H1 (cell line): ENCODE results near the gene RPS15. TPM values are rescaled to one million over a fixed set of nuclear protein-coding genes. Genes with fewer than 3 reads are reported as not detected.

Experiments used
- CTCF ChIA-PET: fragments of 300-600 bp; sonication (Branson Sonifier 250); formaldehyde crosslinking; loops from one replicate; lab custom pipeline; 2021; ENCODE audit not compliant: partially characterized antibody; lab: Charles Lee
- POLR2A ChIA-PET: fragments of 300-600 bp; sonication (Branson Sonifier 250); formaldehyde crosslinking; loops from one replicate; lab custom pipeline; 2021; ENCODE audit warnings: inconsistent platforms; ENCODE audit not compliant: partially characterized antibody; lab: Charles Lee
- DNase-seq, 2 experiments: peaks; one replicate each; pipeline versions ENCODE4 v3.0.0 to v3.0.0-alpha.2; 2010 to 2022; ENCODE audit warnings: low spot score in 2 of 2, low read depth in 1 of 2, mixed read lengths in 1 of 2
- FAIRE-seq: peaks from 2 replicates; lab custom pipeline; 2011; peaks lifted over from hg19 to GRCh38; lab: Jason Lieb, UNC
- H2AFZ ChIP-seq: 2 replicates; pipeline ENCODE4 v1.8.1; 2012; ENCODE audit warnings: low read length, inconsistent platforms
- H2AK5ac ChIP-seq: 2 replicates; pipeline ENCODE4 v1.6.1; 2013; ENCODE audit warnings: low read depth, low read length
- H2BK120ac ChIP-seq: replicated peaks from 2 replicates; pipeline ENCODE3; 2013; ENCODE audit warnings: low read depth, low read length, inconsistent platforms
- H2BK12ac ChIP-seq: 2 replicates; pipeline ENCODE4 v1.6.1; 2013; ENCODE audit warnings: low read depth, low read length
- H2BK15ac ChIP-seq: 2 replicates; pipeline ENCODE4 v1.6.1; 2013; ENCODE audit warnings: low read length
- H2BK20ac ChIP-seq: 2 replicates; pipeline ENCODE4 v1.6.1; 2013; ENCODE audit warnings: low read length
- H2BK5ac ChIP-seq: 2 replicates; pipeline ENCODE4 v1.6.1; 2013; ENCODE audit warnings: low read depth, low read length
- H3K14ac ChIP-seq: 2 replicates; pipeline ENCODE4 v1.6.1; 2013; ENCODE audit warnings: inconsistent platforms; ENCODE audit not compliant: insufficient read length
- H3K18ac ChIP-seq: 2 replicates; pipeline ENCODE4 v1.6.1; 2013; ENCODE audit warnings: low read length; ENCODE audit errors: extremely low read depth
- H3K23ac ChIP-seq: 2 replicates; pipeline ENCODE4 v1.6.1; 2013; ENCODE audit warnings: inconsistent platforms; ENCODE audit not compliant: insufficient read length
- H3K23me2 ChIP-seq: 2 replicates; pipeline ENCODE4 v1.6.1; 2013; ENCODE audit warnings: low read depth, low read length
- H3K27ac ChIP-seq: 2 replicates; pipeline ENCODE4 v1.6.1; 2011; ENCODE audit warnings: low read depth, low read length, inconsistent platforms
- H3K27me3 ChIP-seq, 4 experiments: replicated peaks in 1 of 4; 1 replicate in 1 of 4; 2 replicates in 3 of 4; pipeline versions ENCODE4 v1.6.1 to v1.8.1; 2011 to 2013; ENCODE audit warnings: low read length in 3 of 4, mild to moderate bottlenecking in 3 of 4, inconsistent platforms in 2 of 4, mixed read lengths in 2 of 4, moderate library complexity in 1 of 4; ENCODE audit not compliant: control insufficient read depth in 3 of 4, insufficient read depth in 3 of 4; ENCODE audit errors: extremely low read depth in 1 of 4
- H3K36me3 ChIP-seq, 4 experiments: 2 replicates each; pipeline versions ENCODE4 v1.6.1 to v1.8.1; 2011 to 2013; ENCODE audit warnings: mild to moderate bottlenecking in 4 of 4, low read length in 3 of 4, moderate library complexity in 2 of 4, control low read depth in 1 of 4, inconsistent platforms in 1 of 4; ENCODE audit not compliant: insufficient read depth in 4 of 4, control insufficient read depth in 2 of 4
- H3K4ac ChIP-seq: replicated peaks from 2 replicates; pipeline ENCODE3; 2013; ENCODE audit warnings: low read length, low read depth, mixed read lengths, inconsistent platforms; ENCODE audit not compliant: insufficient read length
- H3K4me1 ChIP-seq, 4 experiments: replicated peaks in 1 of 4; 1 replicate in 1 of 4; 2 replicates in 3 of 4; pipeline versions ENCODE4 v1.6.1 to v1.8.1; 2011 to 2013; ENCODE audit warnings: low read length in 3 of 4, inconsistent platforms in 2 of 4, mixed read lengths in 1 of 4; ENCODE audit not compliant: insufficient read depth in 4 of 4, control insufficient read depth in 3 of 4
- H3K4me2 ChIP-seq, 2 experiments: 2 replicates each; pipeline versions ENCODE4 v1.6.1 to v1.8.1; 2011 to 2013; ENCODE audit warnings: low read depth in 2 of 2, low read length in 2 of 2, control low read depth in 1 of 2, inconsistent platforms in 1 of 2, mild to moderate bottlenecking in 1 of 2; ENCODE audit not compliant: insufficient read depth in 1 of 2
- H3K4me3 ChIP-seq, 4 experiments: fragments of 200-600, 300-600 bp in 1 of 4; sonication (generic), shearing (Covaris generic), sonication (Bioruptor Twin) in 1 of 4; 2 replicates each; pipeline versions ENCODE4 v1.5.1 to v1.8.1; 2011 to 2016; ENCODE audit warnings: low read length in 4 of 4, low read depth in 3 of 4, control low read depth in 2 of 4, inconsistent platforms in 2 of 4, mild to moderate bottlenecking in 2 of 4, mixed read lengths in 1 of 4, moderate library complexity in 1 of 4; ENCODE audit not compliant: insufficient read depth in 2 of 4; ENCODE audit errors: extremely low read depth in 1 of 4
- H3K56ac ChIP-seq: replicated peaks from 2 replicates; pipeline ENCODE3; 2013; ENCODE audit warnings: low read depth, mild to moderate bottlenecking, mixed read lengths, low read length, inconsistent platforms; ENCODE audit not compliant: insufficient read length
- H3K79me1 ChIP-seq: 2 replicates; pipeline ENCODE4 v1.6.1; 2013; ENCODE audit warnings: low read depth, low read length, control low read depth
- H3K79me2 ChIP-seq, 2 experiments: 2 replicates each; pipeline versions ENCODE4 v1.6.1 to v1.8.1; 2012 to 2013; ENCODE audit warnings: low read length in 2 of 2, mild to moderate bottlenecking in 2 of 2, inconsistent platforms in 1 of 2; ENCODE audit not compliant: insufficient read depth in 2 of 2, control insufficient read depth in 1 of 2
- H3K9ac ChIP-seq, 4 experiments: replicated peaks in 1 of 4; 1 replicate in 1 of 4; 2 replicates in 3 of 4; pipeline versions ENCODE4 v1.6.1 to v1.8.1; 2011 to 2013; ENCODE audit warnings: low read depth in 3 of 4, low read length in 3 of 4, control low read depth in 2 of 4, mild to moderate bottlenecking in 2 of 4, moderate library complexity in 2 of 4, inconsistent platforms in 1 of 4; ENCODE audit errors: extremely low read depth in 1 of 4
- H3K9me3 ChIP-seq, 2 experiments: 2 replicates each; pipeline versions ENCODE4 v1.6.1 to v1.8.1; 2012 to 2013; ENCODE audit warnings: mild to moderate bottlenecking in 2 of 2, moderate library complexity in 2 of 2, control low read depth in 1 of 2, inconsistent platforms in 1 of 2, low read depth in 1 of 2, low read length in 1 of 2, mixed read lengths in 1 of 2; ENCODE audit not compliant: insufficient read depth in 2 of 2
- H4K20me1 ChIP-seq, 2 experiments: replicated peaks in 1 of 2; 2 replicates each; pipeline versions ENCODE3 to v1.8.1; 2011 to 2013; ENCODE audit warnings: inconsistent platforms in 2 of 2, low read length in 2 of 2, mild to moderate bottlenecking in 1 of 2; ENCODE audit not compliant: insufficient read depth in 2 of 2, control insufficient read depth in 1 of 2
- H4K5ac ChIP-seq: 2 replicates; pipeline ENCODE4 v1.6.1; 2013; ENCODE audit warnings: low read length, low read depth, mixed read lengths, inconsistent platforms; ENCODE audit not compliant: insufficient read length
- H4K8ac ChIP-seq: 2 replicates; pipeline ENCODE4 v1.8.0; 2013; ENCODE audit warnings: mild to moderate bottlenecking, moderate library complexity, low read length, inconsistent platforms; ENCODE audit not compliant: insufficient read depth; ENCODE audit errors: extremely low read depth
- H4K91ac ChIP-seq: replicated peaks from 2 replicates; pipeline ENCODE3; 2013; ENCODE audit warnings: low read length, mixed read lengths, inconsistent platforms; ENCODE audit not compliant: insufficient read length
- POLR2A ChIP-seq, 2 experiments: IDR thresholded peaks; 1 replicate in 1 of 2; 2 replicates in 1 of 2; pipeline ENCODE4 v1.6.1; 2011; ENCODE audit warnings: low read depth in 2 of 2, low read length in 2 of 2, mild to moderate bottlenecking in 2 of 2; ENCODE audit errors: control extremely low read depth in 1 of 2
- WGBS, 2 experiments: shearing (Covaris generic) in 1 of 2; methylation state at CpG; one replicate each; pipeline versions ENCODE4 v1.1.6 to v1.1.7; 2013 to 2015; ENCODE audit warnings: low lambda C conversion rate in 2 of 2, mixed read lengths in 2 of 2, inconsistent platforms in 1 of 2, low coverage in 1 of 2, missing lambda C conversion rate in 1 of 2; ENCODE audit not compliant: insufficient replicate concordance in 2 of 2, insufficient coverage in 1 of 2, insufficient read length in 1 of 2; ENCODE audit errors: extremely low coverage in 1 of 2, missing lambda C conversion rate in 1 of 2; 5-methylcytosine and 5-hydroxymethylcytosine counted together
- polyA plus RNA-seq, 7 experiments: library from polyadenylated mRNA; depleted of rRNA in 3 of 7; stranded (reverse) in 5 of 7; unstranded in 2 of 7; fragments of >200 nt in 5 of 7; fragments of 200-250 nt in 2 of 7; gene quantifications; 1 replicate in 5 of 7; 2 replicates in 1 of 7; 4 replicates in 1 of 7; pipeline versions ENCODE4 v1.2.1 to v1.2.3, GENCODE V29; 2011 to 2013; ENCODE audit warnings: missing spikeins in 2 of 7, mixed read lengths in 2 of 7
- total RNA-seq: library from RNA; stranded (reverse); fragmentation: NEBNext Ultra II Directional; extraction: Animal tissue kit (Norgen Biotek cat#: 25700); gene quantifications from 2 replicates; pipeline ENCODE4 v1.2.1, GENCODE V29; 2021

RPS15 gene
- total and polyA plus RNA-seq, 2 of the 8 experiments (the other 6 are each of a cell fraction or from before 2014, with no cell fraction given) = 1,562 to 3,890 TPM

DNA sequence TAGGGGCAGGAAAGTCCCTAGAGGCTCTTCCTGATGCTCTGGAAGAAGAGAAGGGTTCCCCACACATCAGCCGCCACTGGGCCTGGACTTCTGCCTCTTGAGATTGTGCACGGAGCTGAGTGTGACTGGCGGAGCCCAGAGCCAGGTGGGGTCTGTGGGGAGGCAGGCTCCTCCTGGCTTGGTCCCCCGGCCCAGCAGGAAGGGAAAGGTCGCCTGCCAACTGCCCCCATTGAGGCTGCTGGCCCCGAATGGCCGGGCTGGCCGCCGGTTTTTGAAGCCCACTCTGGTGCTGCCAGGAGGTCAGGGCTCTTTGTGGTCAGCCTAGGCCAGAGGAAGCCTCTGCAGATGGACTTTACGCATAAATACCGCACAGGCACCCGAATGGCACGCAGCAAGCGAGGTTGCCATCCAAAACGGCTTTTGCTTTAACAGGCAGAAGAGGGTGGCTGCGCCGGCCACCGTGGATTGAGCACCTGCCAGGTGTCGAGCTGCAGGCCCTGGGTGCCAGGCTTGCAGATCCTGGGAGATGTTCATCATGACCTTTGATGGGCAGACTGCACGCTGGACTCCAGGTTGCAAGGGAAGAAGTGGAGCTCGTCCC lies 25.8 kb upstream of the RPS15 start:
- TF ChIP-seq POLR2A (IDR thresholded peaks at IDR 0.05; ENCODE audit: control extremely low read depth in 1 of 2, low read depth in 2 of 2, low read length in 2 of 2) = no peak
- H3K36me3 ChIP-seq = peaks cover 0 to 8% (median 4%) of the 10 kb centered on the region in 4 experiments; a peak in 7 of 8 replicates
- H3K4me1 ChIP-seq = peaks cover 8 to 40% (median 34%) of the 10 kb centered on the region in 4 experiments
- no peak overlapping the region for H2BK12ac ChIP-seq
- FAIRE-seq = no peak
- H2AK5ac ChIP-seq = no peak overlapping the region
- no peaks in the 10 kb centered on the region for H3K27me3 ChIP-seq
- no peak overlapping the region for H2AFZ ChIP-seq
- no peak overlapping the region for H3K9ac ChIP-seq
- H2BK5ac ChIP-seq = peak overlapping the region; percentile 52; the same call in 1 of the 2 replicates
- H3K4me2 ChIP-seq = no peak overlapping the region
- no peak overlapping the region for H2BK20ac ChIP-seq
- no peak overlapping the region for H4K91ac ChIP-seq
- peaks cover 12% of the 10 kb centered on the region; the same call in 1 of the 2 replicates for H3K23me2 ChIP-seq
- no peak overlapping the region for H3K4ac ChIP-seq
- H3K9me3 ChIP-seq = no peaks in the 10 kb centered on the region
- no peak overlapping the region for H4K5ac ChIP-seq
- no peak overlapping the region for H3K23ac ChIP-seq
- H2BK15ac ChIP-seq = no peak overlapping the region
- H3K14ac ChIP-seq = no peak overlapping the region
- 95% methylated on average over 20 of the region's 21 CpGs; no CpG with 5 or more reads in 1 of the 2 experiments for WGBS, 2 experiments
- ChIA-PET POLR2A (interaction anchor here (0.7 to 3.9 kb wide), 19 partner anchors 9 to 143 kb away, joined by 3 to 24 read pairs (median 4); partner anchors contain the start of gene CIRBP), CTCF (interaction anchor here (1.1 to 2.8 kb wide), 5 partner anchors 9 to 33 kb away, joined by 3 to 8 read pairs (median 3); partner anchors contain the start of gene NDUFS7)
- DNase-seq = no peak
- no peak overlapping the region for H2BK120ac ChIP-seq
- H3K56ac ChIP-seq = no peak overlapping the region
- H3K27ac ChIP-seq = no peak overlapping the region
- peaks cover 73 to 96% of the 10 kb centered on the region in 2 experiments for H3K79me2 ChIP-seq
- H3K79me1 ChIP-seq = peaks cover 23% of the 10 kb centered on the region
- no peak overlapping the region for H4K8ac ChIP-seq
- no peak overlapping the region for H3K18ac ChIP-seq
- H4K20me1 ChIP-seq = peaks cover 70 to 76% of the 10 kb centered on the region in 2 experiments
- H3K4me3 ChIP-seq = no peak overlapping the region
